Peyer's patch (tissue), 4 donors: ENCODE results near the gene ITGAL. TPM values are rescaled to one million over a fixed set of nuclear protein-coding genes. Genes with fewer than 3 reads are reported as not detected.

Experiments used
- DNase-seq, 3 donors: peaks; one replicate each; pipeline ENCODE4 v3.0.0-alpha.2; 2017 to 2019
- H3K27ac ChIP-seq, 4 donors: fragments of 200-600 bp; sonication (generic); one replicate each; pipeline ENCODE4 v1.5.1; 2016 to 2019
- H3K27me3 ChIP-seq, 2 donors: fragments of 200-600 bp; sonication (generic); one replicate each; pipeline ENCODE4 v1.5.1; 2019
- H3K36me3 ChIP-seq, 3 donors: fragments of 200-600 bp; sonication (generic); one replicate each; pipeline ENCODE4 v1.5.1; 2016 to 2019
- H3K4me1 ChIP-seq, 4 donors: fragments of 200-600 bp; sonication (generic); one replicate each; pipeline ENCODE4 v1.5.1; 2016 to 2019
- H3K4me3 ChIP-seq, 4 donors: fragments of 200-600 bp; sonication (generic); 1 replicate in 3 of 4; 2 replicates in 1 of 4; pipeline ENCODE4 v1.5.1; 2016 to 2019; ENCODE audit warnings: mild to moderate bottlenecking in 1 of 4
- H3K9me3 ChIP-seq, 4 donors: fragments of 200-600 bp; sonication (generic); one replicate each; pipeline ENCODE4 v1.5.1; 2016 to 2019; ENCODE audit warnings: mild to moderate bottlenecking in 1 of 4
- POLR2A ChIP-seq, 2 donors: fragments of 450-650 bp; IDR thresholded peaks; one replicate each; pipeline ENCODE4 v1.5.1; 2017; ENCODE audit warnings: antibody characterized with exemption in 2 of 2, mild to moderate bottlenecking in 2 of 2, moderate library complexity in 2 of 2
- total RNA-seq, 4 donors: library from RNA; depleted of rRNA; stranded (reverse); fragments of >200 nt; gene quantifications; one replicate each; pipeline ENCODE4 v1.1.0, GENCODE V29; 2016
- TF ChIP-seq, protein P1 (sequence below), 6 experiments: fragments of 450-650 bp in 4 of 6; fragments of 200-600 bp in 2 of 6; sonication (generic) in 1 of 6; IDR thresholded peaks; one replicate each; pipeline ENCODE4 v1.5.1; 2017 to 2019; ENCODE audit warnings: antibody characterized with exemption in 6 of 6, mild to moderate bottlenecking in 3 of 6, moderate library complexity in 1 of 6

The ITGAL gene
- total RNA-seq, 4 donors from 2014 or later: 4.3 to 52.0 (median 13.0) TPM

DNA sequence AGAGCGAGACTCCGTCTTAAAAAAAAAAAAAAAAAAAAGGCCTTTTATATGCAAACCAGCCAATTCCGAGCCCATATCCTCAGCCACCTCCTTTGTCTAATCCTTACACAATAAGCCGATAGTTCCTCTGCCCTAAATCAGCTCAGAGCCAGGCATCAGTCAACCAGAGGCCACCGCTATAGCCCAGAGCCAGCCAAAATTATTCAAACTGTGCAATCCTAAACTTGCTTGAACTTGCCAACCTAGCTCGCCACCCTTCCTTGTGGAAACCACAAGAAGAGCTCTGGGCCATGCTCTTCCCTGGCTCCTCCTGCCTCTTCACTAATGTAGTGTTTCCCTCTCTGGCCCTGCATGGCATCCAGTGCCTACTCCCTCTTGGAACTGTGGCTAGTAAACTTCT is 17.7 kb downstream of the ITGAL start:
- no peaks in the 10 kb centered on the region for H3K27me3 ChIP-seq
- no peaks in the 10 kb centered on the region for H3K4me1 ChIP-seq
- no peaks in the 10 kb centered on the region for H3K36me3 ChIP-seq
- H3K27ac ChIP-seq: no peak overlapping the region
- H3K4me3 ChIP-seq: no peak overlapping the region
- TF ChIP-seq, protein P1, sequence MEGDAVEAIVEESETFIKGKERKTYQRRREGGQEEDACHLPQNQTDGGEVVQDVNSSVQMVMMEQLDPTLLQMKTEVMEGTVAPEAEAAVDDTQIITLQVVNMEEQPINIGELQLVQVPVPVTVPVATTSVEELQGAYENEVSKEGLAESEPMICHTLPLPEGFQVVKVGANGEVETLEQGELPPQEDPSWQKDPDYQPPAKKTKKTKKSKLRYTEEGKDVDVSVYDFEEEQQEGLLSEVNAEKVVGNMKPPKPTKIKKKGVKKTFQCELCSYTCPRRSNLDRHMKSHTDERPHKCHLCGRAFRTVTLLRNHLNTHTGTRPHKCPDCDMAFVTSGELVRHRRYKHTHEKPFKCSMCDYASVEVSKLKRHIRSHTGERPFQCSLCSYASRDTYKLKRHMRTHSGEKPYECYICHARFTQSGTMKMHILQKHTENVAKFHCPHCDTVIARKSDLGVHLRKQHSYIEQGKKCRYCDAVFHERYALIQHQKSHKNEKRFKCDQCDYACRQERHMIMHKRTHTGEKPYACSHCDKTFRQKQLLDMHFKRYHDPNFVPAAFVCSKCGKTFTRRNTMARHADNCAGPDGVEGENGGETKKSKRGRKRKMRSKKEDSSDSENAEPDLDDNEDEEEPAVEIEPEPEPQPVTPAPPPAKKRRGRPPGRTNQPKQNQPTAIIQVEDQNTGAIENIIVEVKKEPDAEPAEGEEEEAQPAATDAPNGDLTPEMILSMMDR (IDR thresholded peaks at IDR 0.05): no peak
- TF ChIP-seq POLR2A (IDR thresholded peaks at IDR 0.05): no peak
- H3K9me3 ChIP-seq: no peaks in the 10 kb centered on the region
- no peak for DNase-seq

DNA sequence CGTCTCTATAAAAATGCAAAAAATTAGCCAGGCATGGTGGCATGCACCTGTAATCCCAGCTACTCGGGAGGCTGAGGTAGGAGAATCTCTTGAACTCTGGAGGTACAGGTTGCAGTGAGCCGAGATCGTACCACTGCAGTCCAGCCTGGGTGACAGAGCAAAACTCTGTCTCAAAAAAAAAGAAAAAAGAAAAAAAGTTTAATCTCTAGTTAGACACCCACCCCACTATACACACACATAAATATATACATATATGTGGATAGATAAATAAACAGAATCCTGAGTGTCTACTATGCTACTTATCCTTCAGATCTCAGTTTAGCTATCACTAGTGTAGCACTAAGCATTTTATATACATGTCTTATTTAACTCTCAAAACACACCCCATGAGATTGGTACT is 18.7 kb downstream of the ITGAL start:
- TF ChIP-seq POLR2A (IDR thresholded peaks at IDR 0.05): no peak
- TF ChIP-seq, protein P1 (IDR thresholded peaks at IDR 0.05): no peak
- Histone ChIP-seq H3K4me1 (no peaks in the 10 kb centered on the region), H3K9me3 (no peaks in the 10 kb centered on the region), H3K27me3 (no peaks in the 10 kb centered on the region), H3K27ac (no peak overlapping the region), H3K36me3 (no peaks in the 10 kb centered on the region), H3K4me3 (no peak overlapping the region)
- no peak for DNase-seq

GRCh38 chr16:30491744-30492308 is 19.3 kb downstream of the ITGAL start:
- Histone ChIP-seq H3K4me3 (no peak overlapping the region), H3K36me3 (no peaks in the 10 kb centered on the region), H3K27ac (no peak overlapping the region), H3K9me3 (no peaks in the 10 kb centered on the region), H3K27me3 (no peaks in the 10 kb centered on the region), H3K4me1 (no peaks in the 10 kb centered on the region)
- TF ChIP-seq, protein P1 (IDR thresholded peaks at IDR 0.05): no peak
- TF ChIP-seq POLR2A (IDR thresholded peaks at IDR 0.05): no peak
- no peak for DNase-seq

- Histone ChIP-seq H3K27me3 (no peaks in the 10 kb centered on the region), H3K4me1 (no peaks in the 10 kb centered on the region), H3K4me3 (no peak overlapping the region), H3K27ac (no peak overlapping the region), H3K36me3 (no peaks in the 10 kb centered on the region), H3K9me3 (no peaks in the 10 kb centered on the region)
- no peak for TF ChIP-seq POLR2A (IDR thresholded peaks at IDR 0.05)
- TF ChIP-seq, protein P1 (IDR thresholded peaks at IDR 0.05): no peak
- no peak for DNase-seq
These were observed 21.5 kb downstream of the ITGAL start for GRCh38 chr16:30493941-30494488.

DNA sequence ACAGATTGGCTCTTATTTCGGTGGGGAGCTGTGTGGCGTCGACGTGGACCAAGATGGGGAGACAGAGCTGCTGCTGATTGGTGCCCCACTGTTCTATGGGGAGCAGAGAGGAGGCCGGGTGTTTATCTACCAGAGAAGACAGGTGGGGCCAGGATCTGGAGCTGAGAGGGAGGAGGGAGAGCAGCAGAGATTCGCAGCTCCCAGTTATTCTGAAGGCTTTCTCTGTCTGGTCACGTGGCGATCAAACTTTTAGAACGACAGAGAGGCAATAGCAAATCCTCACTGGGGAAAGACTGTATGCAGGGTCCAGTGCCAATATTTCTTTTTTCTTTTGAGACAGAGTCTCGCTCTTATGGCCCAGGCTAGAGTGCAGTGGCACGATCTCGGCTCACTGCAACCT is 22.2 kb downstream of the ITGAL start:
- Histone ChIP-seq H3K27ac (no peak overlapping the region), H3K27me3 (no peaks in the 10 kb centered on the region), H3K9me3 (no peaks in the 10 kb centered on the region), H3K36me3 (no peaks in the 10 kb centered on the region), H3K4me1 (no peaks in the 10 kb centered on the region), H3K4me3 (no peak overlapping the region)
- no peak for TF ChIP-seq POLR2A (IDR thresholded peaks at IDR 0.05)
- TF ChIP-seq, protein P1 (IDR thresholded peaks at IDR 0.05): no peak
- no peak for DNase-seq
